Retinal pigment epithelial cell (primary cell): Measurements from ENCODE around the gene DNHD1.

Experiments
- DNase-seq: peaks from one replicate; pipeline ENCODE4 v3.0.0-alpha.2; 2010; ENCODE audit warnings: low read depth
- H3K4me3 ChIP-seq: 2 replicates; pipeline ENCODE4 v1.5.1; 2011; ENCODE audit warnings: mild to moderate bottlenecking, low read length, control low read depth, moderate library complexity
- CTCF ChIP-seq: conservative IDR thresholded peaks from 2 replicates; pipeline ENCODE4 v1.5.1; 2011; ENCODE audit warnings: low read depth, low read length, control low read depth, inconsistent platforms

Gene DNHD1

GRCh38 chr11:6576471-6577373, 79.6 kb downstream of the DNHD1 start:
- H3K4me3 ChIP-seq: no peak overlapping the region
- DNase-seq: peak; percentile 72
- TF ChIP-seq CTCF: no peak

- no peak for TF ChIP-seq CTCF
- no peak for DNase-seq
- H3K4me3 ChIP-seq: no peak overlapping the region
Observed at GRCh38 chr11:6578134-6578533, 81.1 kb downstream of the DNHD1 start.

- TF ChIP-seq CTCF: no peak
- no peak overlapping the region for H3K4me3 ChIP-seq
- DNase-seq: no peak
Observed at GRCh38 chr11:6579681-6580080, 82.6 kb downstream of the DNHD1 start.

- H3K4me3 ChIP-seq: no peak overlapping the region
- DNase-seq: no peak
- TF ChIP-seq CTCF: no peak
Observed at GRCh38 chr11:6583584-6583983, 86.5 kb downstream of the DNHD1 start.

- no peak overlapping the region for H3K4me3 ChIP-seq
- no peak for DNase-seq
- TF ChIP-seq CTCF: no peak
Observed at GRCh38 chr11:6584528-6584927, 87.4 kb downstream of the DNHD1 start.

GRCh38 chr11:6586434-6587359, 89.6 kb downstream of the DNHD1 start:
- no peak for TF ChIP-seq CTCF
- DNase-seq: no peak
- H3K4me3 ChIP-seq: no peak overlapping the region
